ENCODE results near the gene CLCN6.

CLCN6 gene

GRCh38 chr1:11837767-11838348 lies 31.9 kb downstream of the CLCN6 start:
- ChIA-PET CTCF (interaction anchor here (0.7 to 5.3 kb wide), 10 partner anchors 8 to 194 kb away, joined by 3 to 49 read pairs (median 4); partner anchors contain the start of gene NPPA), POLR2A (interaction anchor here (0.6 to 2.5 kb wide), 2 partner anchors 72 to 385 kb away, joined by 4 to 13 read pairs; no protein-coding TSS in a partner anchor)
- TF ChIP-seq CTCF (IDR thresholded peaks at IDR 0.05; ENCODE audit: control extremely low read depth, extremely low read depth, low read depth, missing control alignments), result no peak
- DNase-seq (ENCODE audit: extremely low spot score), result no peak

- CTCF ChIA-PET, result interaction anchor here (0.7 to 5.3 kb wide), 7 partner anchors 14 to 193 kb away, joined by 3 to 49 read pairs (median 7); no protein-coding TSS in a partner anchor
- DNase-seq (ENCODE audit: extremely low spot score), result peak; percentile 90
- peak; percentile 99 for TF ChIP-seq CTCF (IDR thresholded peaks at IDR 0.05; ENCODE audit: control extremely low read depth, extremely low read depth, low read depth, missing control alignments)
- POLR2A ChIA-PET, result interaction anchor here (2.5 kb wide), 1 partner anchor 69 kb away, joined by 9 read pairs; no protein-coding TSS in a partner anchor
Measured at GRCh38 chr1:11838349-11839272, 32.6 kb downstream of the CLCN6 start.

GRCh38 chr1:11839727-11840705 lies 34.0 kb downstream of the CLCN6 start:
- no peak for TF ChIP-seq CTCF (IDR thresholded peaks at IDR 0.05; ENCODE audit: control extremely low read depth, extremely low read depth, low read depth, missing control alignments)
- ChIA-PET POLR2A (interaction anchor here (0.6 to 2.5 kb wide), 2 partner anchors 68 to 179 kb away, joined by 3 to 9 read pairs; partner anchors contain the start of gene MIIP), CTCF (interaction anchor here (1.0 to 5.3 kb wide), 6 partner anchors 13 to 192 kb away, joined by 3 to 49 read pairs (median 6); no protein-coding TSS in a partner anchor)
- DNase-seq (ENCODE audit: extremely low spot score), result no peak

GRCh38 chr1:11841245-11842153 lies 35.5 kb downstream of the CLCN6 start:
- ChIA-PET POLR2A (no interaction called here), CTCF (interaction anchor here (0.8 to 5.3 kb wide), 7 partner anchors 12 to 189 kb away, joined by 3 to 49 read pairs (median 5); no protein-coding TSS in a partner anchor)
- no peak for TF ChIP-seq CTCF (IDR thresholded peaks at IDR 0.05; ENCODE audit: control extremely low read depth, extremely low read depth, low read depth, missing control alignments)
- no peak for DNase-seq (ENCODE audit: extremely low spot score)

GRCh38 chr1:11842154-11843041 lies 36.4 kb downstream of the CLCN6 start:
- ChIA-PET CTCF (interaction anchor here (0.8 to 2.6 kb wide), 4 partner anchors 18 to 189 kb away, joined by 3 to 5 read pairs (median 4); no protein-coding TSS in a partner anchor), POLR2A (no interaction called here)
- DNase-seq (ENCODE audit: extremely low spot score), result peak; percentile 45
- no peak for TF ChIP-seq CTCF (IDR thresholded peaks at IDR 0.05; ENCODE audit: control extremely low read depth, extremely low read depth, low read depth, missing control alignments)
